OCI-LY1 (cell line): Measurements from ENCODE around the gene CEP76.
"Not testable (repeated sequence)": the region's sequence is repeated elsewhere in the genome, so short reads cannot be mapped to it uniquely, and the experiment has no call there.

ENCODE experiments used
- H2AFZ ChIP-seq: fragments of 200-600 bp; sonication (generic), shearing (Covaris generic); 2 replicates; pipeline ENCODE4 v1.6.0; 2014; ENCODE audit warnings: antibody characterized with exemption, mild to moderate bottlenecking, low read length
- H3F3A ChIP-seq: fragments of 200-600 bp; sonication (generic), shearing (Covaris generic); 2 replicates; pipeline ENCODE4 v1.6.0; 2014; ENCODE audit warnings: mild to moderate bottlenecking, antibody characterized with exemption, low read length, moderate library complexity; ENCODE audit not compliant: insufficient read depth
- H3K27ac ChIP-seq: fragments of 200-600 bp; sonication (generic); 2 replicates; pipeline ENCODE4 v1.5.1; 2014; ENCODE audit warnings: low read length, mixed run types, mild to moderate bottlenecking, low read depth; ENCODE audit not compliant: poor library complexity, severe bottlenecking
- H3K27me3 ChIP-seq: fragments of 200-600 bp; sonication (generic); 2 replicates; pipeline ENCODE4 v1.6.0; 2014; ENCODE audit warnings: antibody characterized with exemption, mild to moderate bottlenecking, low read length, moderate library complexity; ENCODE audit not compliant: insufficient read depth
- H3K36me3 ChIP-seq: fragments of 200-600 bp; sonication (generic); 2 replicates; pipeline ENCODE4 v1.6.1; 2014; ENCODE audit warnings: mild to moderate bottlenecking, antibody characterized with exemption, low read length, moderate library complexity, mixed read lengths; ENCODE audit not compliant: insufficient read depth
- H3K4me1 ChIP-seq: fragments of 200-600 bp; sonication (generic); 2 replicates; pipeline ENCODE4 v1.5.1; 2014; ENCODE audit warnings: mild to moderate bottlenecking, low read length, moderate library complexity; ENCODE audit not compliant: insufficient read depth, severe bottlenecking
- H3K4me2 ChIP-seq: fragments of 200-600 bp; sonication (generic), shearing (Covaris generic); 2 replicates; pipeline ENCODE4 v1.6.1; 2014; ENCODE audit warnings: low read length
- H3K4me3 ChIP-seq: fragments of 200-600 bp; sonication (generic); 2 replicates; pipeline ENCODE4 v1.5.1; 2014; ENCODE audit warnings: low read length, low read depth, mild to moderate bottlenecking, mixed read lengths; ENCODE audit not compliant: poor library complexity, severe bottlenecking
- H3K79me2 ChIP-seq: fragments of 200-600 bp; shearing (Covaris generic); 2 replicates; pipeline ENCODE4 v1.6.1; 2016; ENCODE audit warnings: mixed run types, low read length, mixed read lengths; ENCODE audit not compliant: insufficient read depth
- H3K9ac ChIP-seq: fragments of 200-600 bp; sonication (generic), shearing (Covaris generic); 2 replicates; pipeline ENCODE4 v1.6.1; 2014; ENCODE audit warnings: mild to moderate bottlenecking, low read length, mixed read lengths
- H3K9me2 ChIP-seq: fragments of 200-600 bp; sonication (generic), shearing (Covaris generic); 2 replicates; pipeline ENCODE4 v1.6.1; 2014; ENCODE audit warnings: low read depth, mild to moderate bottlenecking, low read length, mixed read lengths
- H3K9me3 ChIP-seq: fragments of 200-600 bp; shearing (Covaris generic); 2 replicates; pipeline ENCODE4 v1.6.1; 2014; ENCODE audit warnings: low read length, mixed read lengths
- H4K20me1 ChIP-seq: fragments of 200-600 bp; sonication (generic), shearing (Covaris generic); 2 replicates; pipeline ENCODE4 v1.6.0; 2016; ENCODE audit warnings: mild to moderate bottlenecking, low read length; ENCODE audit not compliant: insufficient read depth
- EZH2 ChIP-seq: fragments of 200-600 bp; sonication (generic), shearing (Covaris generic); IDR thresholded peaks from 2 replicates; pipeline ENCODE4 v1.8.0; 2017; ENCODE audit warnings: borderline replicate concordance, mixed run types, mild to moderate bottlenecking, antibody characterized with exemption, low read length, moderate library complexity, mixed read lengths
- TF ChIP-seq, protein P1 (sequence below): fragments of 200-600 bp; sonication (generic), shearing (Covaris generic); IDR thresholded peaks from 2 replicates; pipeline ENCODE4 v1.5.1; 2017; ENCODE audit warnings: mild to moderate bottlenecking, antibody characterized with exemption, low read length, moderate library complexity, mixed read lengths

CEP76 gene

DNA sequence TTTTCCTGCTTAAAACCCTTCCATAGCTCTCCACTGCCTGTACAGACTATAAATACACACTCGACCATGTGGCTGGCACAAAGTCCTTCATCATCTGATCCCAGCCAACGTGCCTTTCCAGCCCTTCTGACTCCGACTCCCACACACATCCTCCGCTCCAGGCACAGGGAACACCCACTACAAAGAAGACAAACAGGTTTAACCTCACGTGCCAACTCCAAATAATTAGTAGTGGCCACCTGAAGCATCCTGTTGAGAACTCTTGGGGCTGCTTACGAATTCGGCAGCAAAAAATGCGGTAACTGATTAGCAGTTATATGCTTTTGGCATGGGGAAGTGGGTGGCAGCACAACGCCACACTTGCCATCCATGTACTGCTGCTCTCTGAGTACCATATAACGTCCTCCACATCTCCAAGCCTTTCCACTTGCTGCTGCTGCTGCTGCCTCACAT lies 56.7 kb downstream of the CEP76 start:
- TF ChIP-seq EZH2: no peak
- TF ChIP-seq, protein P1, sequence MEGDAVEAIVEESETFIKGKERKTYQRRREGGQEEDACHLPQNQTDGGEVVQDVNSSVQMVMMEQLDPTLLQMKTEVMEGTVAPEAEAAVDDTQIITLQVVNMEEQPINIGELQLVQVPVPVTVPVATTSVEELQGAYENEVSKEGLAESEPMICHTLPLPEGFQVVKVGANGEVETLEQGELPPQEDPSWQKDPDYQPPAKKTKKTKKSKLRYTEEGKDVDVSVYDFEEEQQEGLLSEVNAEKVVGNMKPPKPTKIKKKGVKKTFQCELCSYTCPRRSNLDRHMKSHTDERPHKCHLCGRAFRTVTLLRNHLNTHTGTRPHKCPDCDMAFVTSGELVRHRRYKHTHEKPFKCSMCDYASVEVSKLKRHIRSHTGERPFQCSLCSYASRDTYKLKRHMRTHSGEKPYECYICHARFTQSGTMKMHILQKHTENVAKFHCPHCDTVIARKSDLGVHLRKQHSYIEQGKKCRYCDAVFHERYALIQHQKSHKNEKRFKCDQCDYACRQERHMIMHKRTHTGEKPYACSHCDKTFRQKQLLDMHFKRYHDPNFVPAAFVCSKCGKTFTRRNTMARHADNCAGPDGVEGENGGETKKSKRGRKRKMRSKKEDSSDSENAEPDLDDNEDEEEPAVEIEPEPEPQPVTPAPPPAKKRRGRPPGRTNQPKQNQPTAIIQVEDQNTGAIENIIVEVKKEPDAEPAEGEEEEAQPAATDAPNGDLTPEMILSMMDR: no peak
- no peak overlapping the region for H2AFZ ChIP-seq
- H3K4me2 ChIP-seq: no peak overlapping the region
- H3K4me1 ChIP-seq: no peaks in the 10 kb centered on the region
- no peaks in the 10 kb centered on the region for H3F3A ChIP-seq
- H3K27ac ChIP-seq: no peak overlapping the region
- H3K36me3 ChIP-seq: no peaks in the 10 kb centered on the region
- H3K9ac ChIP-seq: no peak overlapping the region
- H3K79me2 ChIP-seq: no peaks in the 10 kb centered on the region
- no peaks in the 10 kb centered on the region for H3K9me3 ChIP-seq
- peaks cover 6% of the 10 kb centered on the region; the same call in 1 of the 2 replicates for H3K27me3 ChIP-seq
- no peaks in the 10 kb centered on the region for H3K9me2 ChIP-seq
- H3K4me3 ChIP-seq: no peak overlapping the region
- H4K20me1 ChIP-seq: no peaks in the 10 kb centered on the region

DNA sequence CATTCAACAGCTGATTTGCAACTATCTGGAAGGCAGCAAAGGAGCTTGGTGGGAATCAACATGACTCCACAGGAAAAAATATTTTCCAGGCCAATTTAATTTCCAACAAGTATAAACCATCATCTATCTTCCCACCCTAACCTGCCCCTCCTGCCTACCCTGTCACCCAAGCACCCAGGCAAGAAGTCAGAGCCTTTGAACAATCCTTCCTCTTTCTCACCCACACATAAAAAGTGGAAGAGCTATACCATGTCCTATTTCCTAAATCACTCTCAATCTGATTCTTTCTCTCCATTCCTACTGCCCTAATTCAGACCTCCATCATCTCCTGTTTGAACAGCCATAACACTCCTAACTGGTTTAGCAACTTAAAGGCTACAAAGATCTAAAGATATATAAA lies 57.3 kb downstream of the CEP76 start:
- no peaks in the 10 kb centered on the region for H3K36me3 ChIP-seq
- H3K4me1 ChIP-seq: no peaks in the 10 kb centered on the region
- no peak overlapping the region for H2AFZ ChIP-seq
- H3K27ac ChIP-seq: no peak overlapping the region
- H3K4me2 ChIP-seq: no peak overlapping the region
- no peaks in the 10 kb centered on the region for H3K9me2 ChIP-seq
- H3K79me2 ChIP-seq: no peaks in the 10 kb centered on the region
- H3K9ac ChIP-seq: no peak overlapping the region
- no peaks in the 10 kb centered on the region for H4K20me1 ChIP-seq
- peaks cover 6% of the 10 kb centered on the region; the same call in 1 of the 2 replicates for H3K27me3 ChIP-seq
- H3K9me3 ChIP-seq: no peaks in the 10 kb centered on the region
- no peaks in the 10 kb centered on the region for H3F3A ChIP-seq
- H3K4me3 ChIP-seq: no peak overlapping the region
- TF ChIP-seq EZH2: no peak
- TF ChIP-seq, protein P1: no peak

DNA sequence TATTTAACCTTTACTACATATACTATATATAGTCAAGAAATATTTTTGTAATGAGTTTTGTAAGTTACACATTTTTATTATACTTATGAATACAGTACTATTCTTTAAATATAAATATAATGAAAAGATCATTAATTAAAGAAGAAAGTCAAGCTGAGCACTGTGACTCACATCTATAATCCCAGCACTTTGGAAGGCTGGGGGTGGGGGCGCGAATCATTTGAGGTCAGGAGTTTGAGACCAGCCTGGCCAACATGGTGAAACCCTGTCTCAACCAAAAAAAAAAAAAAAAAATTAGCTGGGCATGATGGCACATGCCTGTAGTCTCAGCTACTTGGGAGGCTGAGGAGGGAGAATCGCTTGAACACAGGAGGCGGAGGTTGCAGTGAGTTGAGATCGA lies 58.8 kb downstream of the CEP76 start:
- H3K36me3 ChIP-seq, H3K27me3 ChIP-seq, H3K9me3 ChIP-seq, H3K9me2 ChIP-seq, H4K20me1 ChIP-seq, H3F3A ChIP-seq, H3K4me2 ChIP-seq, H3K9ac ChIP-seq, H3K4me1 ChIP-seq, H2AFZ ChIP-seq, H3K79me2 ChIP-seq, H3K27ac ChIP-seq, H3K4me3 ChIP-seq: not testable (repeated sequence)

DNA sequence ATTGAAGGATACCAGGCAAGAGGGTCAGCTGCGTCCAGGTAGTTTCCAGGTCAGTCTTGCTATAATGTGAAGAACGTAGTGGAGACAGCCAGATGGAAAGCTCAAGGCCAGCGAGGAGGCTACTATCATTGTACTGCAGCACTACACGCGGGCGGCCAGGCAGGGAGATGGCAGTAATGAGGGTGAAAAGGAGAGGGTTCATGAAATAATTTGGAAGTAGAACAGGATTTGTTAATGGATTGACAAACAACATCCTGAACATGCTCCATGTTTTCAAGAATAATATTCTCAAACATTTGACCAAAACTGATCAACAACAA lies 61.7 kb downstream of the CEP76 start:
- H3K4me2 ChIP-seq: no peak overlapping the region
- H3K4me1 ChIP-seq: no peaks in the 10 kb centered on the region
- H3K79me2 ChIP-seq: no peaks in the 10 kb centered on the region
- no peaks in the 10 kb centered on the region for H3K9me2 ChIP-seq
- no peak overlapping the region for H2AFZ ChIP-seq
- H3K36me3 ChIP-seq: no peaks in the 10 kb centered on the region
- H3F3A ChIP-seq: no peaks in the 10 kb centered on the region
- TF ChIP-seq, protein P1: no peak
- TF ChIP-seq EZH2: no peak
- H3K27me3 ChIP-seq: 0 out of 2 replicates have a peak, but pooled peaks cover 3% of the 10 kb centered on the region
- no peaks in the 10 kb centered on the region for H3K9me3 ChIP-seq
- H3K4me3 ChIP-seq: no peak overlapping the region
- no peaks in the 10 kb centered on the region for H4K20me1 ChIP-seq
- no peak overlapping the region for H3K9ac ChIP-seq
- no peak overlapping the region for H3K27ac ChIP-seq
